ENCODE data around the gene SCG2.
A peak's percentile ranks its signal among the peaks of the same experiment; 100 is the strongest.

The SCG2 gene

DNA sequence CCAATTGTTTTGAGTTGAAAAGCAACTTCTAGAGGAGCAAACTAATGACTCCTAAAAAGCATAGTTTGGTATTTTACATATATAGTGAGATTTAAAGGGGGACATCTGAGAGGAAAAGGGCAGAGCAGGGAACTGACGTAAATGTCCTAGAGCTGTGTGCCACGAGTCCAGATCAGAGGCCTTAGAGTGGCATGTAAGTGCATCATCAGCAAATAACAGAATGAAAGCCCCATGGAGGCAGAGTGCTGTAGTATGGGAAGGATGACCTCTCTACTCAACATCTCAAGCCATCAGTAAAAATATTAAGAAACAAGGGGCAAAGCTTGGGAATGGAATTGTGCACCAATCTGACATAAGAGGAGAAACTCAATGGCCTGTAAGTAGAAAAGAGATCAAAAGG, 31.4 kb downstream of the SCG2 start:
- DNase-seq: no peak

DNA sequence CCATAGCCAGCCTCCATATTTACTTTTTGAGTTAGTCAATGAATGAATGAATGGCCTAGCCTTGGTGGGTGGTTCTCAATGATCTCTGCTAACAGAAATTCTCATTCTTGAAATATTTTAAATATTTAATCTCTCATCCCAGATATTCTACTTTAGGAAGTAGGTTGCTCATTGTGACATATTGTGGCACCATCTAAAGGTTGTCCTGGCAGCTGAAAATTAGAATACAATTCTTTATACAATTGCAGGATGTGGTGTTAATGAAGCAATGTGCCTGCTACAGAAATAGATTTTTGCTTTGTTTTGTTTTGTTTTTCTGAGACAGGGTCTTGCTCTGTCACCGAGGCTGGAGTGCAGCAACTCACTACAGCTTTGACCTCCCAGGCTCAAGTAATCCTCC, 35.8 kb downstream of the SCG2 start:
- DNase-seq: no peak

GRCh38 chr2:223563462-223563861, 38.7 kb downstream of the SCG2 start:
- DNase-seq: peak; percentile 40 to 78

GRCh38 chr2:223562078-223562477, 40.1 kb downstream of the SCG2 start:
- no peak for DNase-seq

GRCh38 chr2:223560749-223561435, 41.3 kb downstream of the SCG2 start:
- DNase-seq: peak; percentile 81 to 96

DNA sequence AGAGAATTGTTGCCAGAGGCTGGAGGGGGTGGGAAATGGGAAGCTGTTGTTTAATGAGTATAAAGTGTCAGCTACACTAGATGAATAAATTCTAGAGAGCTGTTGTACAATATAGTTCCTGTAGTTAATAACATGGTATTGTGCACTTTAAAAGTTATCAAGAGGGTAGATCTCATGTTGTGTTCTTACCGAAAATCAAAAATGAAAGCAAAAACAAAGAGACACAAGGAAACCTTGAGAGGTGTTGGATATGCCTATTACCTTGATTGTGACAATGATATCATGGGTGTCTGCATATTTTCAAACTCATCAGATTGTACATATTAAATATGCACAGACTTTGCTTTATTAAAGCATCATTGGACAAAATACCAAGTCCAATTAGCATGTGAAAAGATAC, 43.2 kb downstream of the SCG2 start:
- peak in 1 of 2 experiments; percentile 35 for DNase-seq

- DNase-seq: no peak
These were observed 47.2 kb downstream of the SCG2 start for GRCh38 chr2:223554923-223555322.

DNA sequence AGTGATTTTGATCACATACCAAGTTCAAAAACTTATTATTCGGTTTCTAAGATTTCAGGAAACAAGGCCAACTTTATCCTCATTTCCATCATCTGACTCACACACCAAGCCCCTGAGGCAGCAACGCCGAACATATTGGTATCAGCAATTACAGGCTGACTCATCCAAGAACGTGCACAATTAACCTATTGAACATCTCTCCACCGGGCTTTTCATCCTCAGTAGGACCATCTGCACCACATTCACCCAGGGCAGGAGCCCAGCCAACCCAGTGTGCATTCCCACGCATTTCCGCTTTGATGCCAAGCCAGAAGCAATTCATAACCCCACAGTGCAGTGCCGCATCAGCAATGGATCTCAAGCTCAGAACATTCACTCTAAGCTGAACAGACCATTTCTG, 52.9 kb downstream of the SCG2 start:
- peak; percentile 51 to 83 for DNase-seq

- DNase-seq: no peak
These were observed 54.0 kb downstream of the SCG2 start for GRCh38 chr2:223548194-223548593.

Data from NCI-H2081 (cell line).